H9 (cell line): Measurements from ENCODE around the gene CARS1. TPM values are rescaled to one million over a fixed set of nuclear protein-coding genes. Genes with fewer than 3 reads are reported as not detected.

Experiments
- DNase-seq: peaks from one replicate; pipeline ENCODE4 v3.0.0-alpha.2; 2017
- H2AFZ ChIP-seq: one replicate; pipeline ENCODE4 v1.6.1; 2013; ENCODE audit warnings: mild to moderate bottlenecking, low read length, control low read depth, moderate library complexity
- H2AK5ac ChIP-seq: 2 replicates; pipeline ENCODE4 v1.6.1; 2013; ENCODE audit warnings: low read length, control low read depth, mixed read lengths; ENCODE audit not compliant: insufficient read length
- H2BK120ac ChIP-seq: one replicate; pipeline ENCODE4 v1.6.1; 2013; ENCODE audit warnings: low read depth, mild to moderate bottlenecking, low read length, control low read depth, inconsistent platforms; ENCODE audit not compliant: poor library complexity, severe bottlenecking
- H2BK12ac ChIP-seq: 2 replicates; pipeline ENCODE4 v1.6.1; 2013; ENCODE audit warnings: low read length, control low read depth, mixed read lengths, low read depth; ENCODE audit not compliant: insufficient read length
- H2BK15ac ChIP-seq: 2 replicates; pipeline ENCODE4 v1.6.1; 2013; ENCODE audit warnings: low read depth, low read length, control low read depth
- H2BK20ac ChIP-seq: one replicate; pipeline ENCODE4 v1.6.1; 2013; ENCODE audit warnings: low read depth, mild to moderate bottlenecking, low read length, control low read depth, inconsistent platforms; ENCODE audit not compliant: poor library complexity, severe bottlenecking
- H2BK5ac ChIP-seq: 2 replicates; pipeline ENCODE4 v1.6.1; 2013; ENCODE audit warnings: low read length, control low read depth, mixed read lengths; ENCODE audit not compliant: insufficient read length
- H3K14ac ChIP-seq: 2 replicates; pipeline ENCODE4 v1.6.1; 2013; ENCODE audit warnings: low read length, control low read depth; ENCODE audit not compliant: insufficient read depth
- H3K18ac ChIP-seq: 2 replicates; pipeline ENCODE4 v1.6.1; 2013; ENCODE audit warnings: low read depth, mild to moderate bottlenecking, mixed read lengths, low read length, control low read depth; ENCODE audit not compliant: insufficient read length
- H3K23ac ChIP-seq: 2 replicates; pipeline ENCODE4 v1.6.1; 2013; ENCODE audit warnings: low read length, control low read depth, mixed read lengths, low read depth; ENCODE audit not compliant: insufficient read length
- H3K23me2 ChIP-seq: 2 replicates; pipeline ENCODE4 v1.6.1; 2013; ENCODE audit warnings: low read depth, mild to moderate bottlenecking, mixed read lengths, low read length, control low read depth; ENCODE audit not compliant: insufficient read length, poor library complexity, severe bottlenecking
- H3K27ac ChIP-seq: 2 replicates; pipeline ENCODE4 v1.5.1; 2013; ENCODE audit warnings: low read length, control low read depth, mixed read lengths, low read depth; ENCODE audit not compliant: insufficient read length
- H3K27me3 ChIP-seq: 2 replicates; pipeline ENCODE4 v1.6.1; 2013; ENCODE audit warnings: low read length, control low read depth, inconsistent platforms; ENCODE audit not compliant: insufficient read depth
- H3K4ac ChIP-seq: 2 replicates; pipeline ENCODE4 v1.6.1; 2013; ENCODE audit warnings: low read depth, mild to moderate bottlenecking, control low read depth, inconsistent platforms, low read length, moderate library complexity
- H3K4me1 ChIP-seq: 2 replicates; pipeline ENCODE4 v1.6.1; 2013; ENCODE audit warnings: low read length, control low read depth, inconsistent platforms; ENCODE audit not compliant: insufficient read depth
- H3K4me2 ChIP-seq: 2 replicates; pipeline ENCODE4 v1.6.1; 2013; ENCODE audit warnings: low read length, control low read depth, mixed read lengths; ENCODE audit not compliant: insufficient read length, insufficient read depth
- H3K56ac ChIP-seq: 2 replicates; pipeline ENCODE4 v1.6.1; 2013; ENCODE audit warnings: low read depth, mild to moderate bottlenecking, mixed read lengths, low read length, control low read depth; ENCODE audit not compliant: insufficient read length
- H3K79me1 ChIP-seq: 2 replicates; pipeline ENCODE4 v1.6.1; 2013; ENCODE audit warnings: low read depth, mild to moderate bottlenecking, moderate library complexity, low read length, control low read depth, inconsistent platforms; ENCODE audit not compliant: insufficient read depth, poor library complexity, severe bottlenecking
- H3K79me2 ChIP-seq: 2 replicates; pipeline ENCODE4 v1.6.1; 2013; ENCODE audit warnings: low read length, control low read depth, inconsistent platforms; ENCODE audit not compliant: insufficient read depth
- H3K9ac ChIP-seq: 2 replicates; pipeline ENCODE4 v1.6.1; 2013; ENCODE audit warnings: low read length, control low read depth, mixed read lengths; ENCODE audit not compliant: insufficient read length; ENCODE audit errors: extremely low read depth
- H3K9me3 ChIP-seq: one replicate; pipeline ENCODE4 v1.6.1; 2013; ENCODE audit warnings: low read depth, low read length, inconsistent platforms; ENCODE audit not compliant: control insufficient read depth
- H3T11ph ChIP-seq: one replicate; pipeline ENCODE4 v1.6.1; 2013; ENCODE audit warnings: mild to moderate bottlenecking, low read length, control low read depth, inconsistent platforms
- H4K20me1 ChIP-seq: one replicate; pipeline ENCODE4 v1.6.1; 2013; ENCODE audit not compliant: control insufficient read depth, insufficient read length, insufficient read depth
- H4K5ac ChIP-seq: 2 replicates; pipeline ENCODE4 v1.6.1; 2013; ENCODE audit warnings: low read depth, mild to moderate bottlenecking, mixed read lengths, low read length, control low read depth; ENCODE audit not compliant: insufficient read length
- H4K8ac ChIP-seq: replicated peaks from 2 replicates; pipeline ENCODE4 v1.6.1; 2013; ENCODE audit warnings: low read length, control low read depth, mixed read lengths, low read depth; ENCODE audit not compliant: insufficient read length
- H4K91ac ChIP-seq: 2 replicates; pipeline ENCODE4 v1.6.1; 2013; ENCODE audit warnings: low read depth, mild to moderate bottlenecking, moderate library complexity, mixed read lengths, low read length, control low read depth; ENCODE audit not compliant: insufficient read length
- H3K27ac Mint-ChIP-seq, 3 experiments: 2 replicates in 2 of 3; 3 replicates in 1 of 3; pipeline ENCODE4 v1.8.0; 2020 to 2021; ENCODE audit warnings: mixed read lengths in 3 of 3, mild to moderate bottlenecking in 1 of 3, moderate library complexity in 1 of 3
- H3K27me3 Mint-ChIP-seq: 2 replicates; pipeline ENCODE4 v1.8.0; 2021; ENCODE audit warnings: low read depth, mild to moderate bottlenecking, moderate library complexity, mixed read lengths
- H3K36me3 Mint-ChIP-seq, 3 experiments: 2 replicates in 2 of 3; 3 replicates in 1 of 3; pipeline ENCODE4 v1.8.0; 2020 to 2021; ENCODE audit warnings: low read depth in 3 of 3, mixed read lengths in 3 of 3; ENCODE audit not compliant: insufficient read depth in 1 of 3
- H3K4me1 Mint-ChIP-seq, 2 experiments: 2 replicates each; pipeline ENCODE4 v1.8.0; 2020; ENCODE audit warnings: mixed read lengths in 2 of 2
- H3K4me3 Mint-ChIP-seq, 2 experiments: 2 replicates in 1 of 2; 3 replicates in 1 of 2; pipeline ENCODE4 v1.8.0; 2020 to 2021; ENCODE audit warnings: mild to moderate bottlenecking in 2 of 2, mixed read lengths in 2 of 2, moderate library complexity in 1 of 2
- H3K9me3 Mint-ChIP-seq, 2 experiments: 2 replicates in 1 of 2; 3 replicates in 1 of 2; pipeline ENCODE4 v1.8.0; 2020; ENCODE audit warnings: mild to moderate bottlenecking in 2 of 2, mixed read lengths in 2 of 2, moderate library complexity in 1 of 2
- WGBS: extraction: QIAGEN DNeasy Blood & Tissue Kit; methylation state at CpG from one replicate; pipeline ENCODE4 v1.1.7; 2013; ENCODE audit warnings: missing lambda C conversion rate, low lambda C conversion rate, mixed read lengths; ENCODE audit not compliant: insufficient read length; ENCODE audit errors: extremely low coverage; 5-methylcytosine and 5-hydroxymethylcytosine counted together
- total RNA-seq: library from RNA; stranded (reverse); gene quantifications from 2 replicates; pipeline ENCODE4 v1.2.1, GENCODE V29; 2021
- TF ChIP-seq, protein P1 (sequence below): fragments of 200-600 bp; sonication (generic); conservative IDR thresholded peaks from 3 replicates; pipeline ENCODE4 v1.8.0; 2021; ENCODE audit warnings: antibody characterized with exemption, mild to moderate bottlenecking

CARS1 gene
- total RNA-seq, 1 experiment from 2014 or later = 92.3 TPM

DNA sequence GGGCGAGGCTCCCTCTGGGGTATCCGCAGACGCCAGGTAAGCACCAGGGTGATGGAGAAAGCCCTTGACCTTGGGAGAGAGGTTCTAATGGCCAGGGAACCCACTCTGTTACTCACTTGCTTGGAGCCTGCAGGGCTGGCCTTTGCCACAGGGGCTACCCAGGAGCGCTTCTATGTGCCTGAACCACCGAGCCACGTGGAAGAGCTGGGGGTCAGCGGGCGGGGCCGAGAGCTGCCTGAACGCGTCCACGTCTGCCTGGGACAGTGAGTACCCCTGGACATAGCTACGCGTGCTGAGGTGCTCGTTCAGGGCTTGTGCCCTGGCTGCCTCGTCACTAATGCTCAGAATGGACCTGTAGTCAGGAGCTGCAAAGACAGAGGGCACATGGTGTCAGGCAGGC lies 9.6 kb downstream of the CARS1 start:
- Histone ChIP-seq H2BK20ac (no peak overlapping the region), H3K9me3 (no peaks in the 10 kb centered on the region), H3K14ac (no peak overlapping the region), H3K27me3 (no peaks in the 10 kb centered on the region), H2BK15ac (no peak overlapping the region), H4K5ac (no peak overlapping the region), H3T11ph (no peak overlapping the region), H2AK5ac (no peak overlapping the region), H2BK120ac (no peak overlapping the region), H4K91ac (no peak overlapping the region), H2BK12ac (no peak overlapping the region), H3K27ac (no peak overlapping the region), H3K56ac (no peak overlapping the region), H3K23ac (no peak overlapping the region), H2AFZ (no peak overlapping the region), H3K79me2 (peaks cover 16% of the 10 kb centered on the region; the same call in 1 of the 2 replicates), H4K8ac (no peak overlapping the region), H3K9ac (no peak overlapping the region), H3K4me1 (no peaks in the 10 kb centered on the region), H3K79me1 (peaks cover 7% of the 10 kb centered on the region), H3K18ac (no peak overlapping the region), H4K20me1 (no peaks in the 10 kb centered on the region), H3K23me2 (no peaks in the 10 kb centered on the region), H3K4ac (no peak overlapping the region), H2BK5ac (no peak overlapping the region), H3K4me2 (no peak overlapping the region)
- H3K27me3 Mint-ChIP-seq = no peaks in the 10 kb centered on the region
- peaks cover 30 to 34% of the 10 kb centered on the region in 2 experiments for H3K4me1 Mint-ChIP-seq
- DNase-seq = no peak
- TF ChIP-seq, protein P1, sequence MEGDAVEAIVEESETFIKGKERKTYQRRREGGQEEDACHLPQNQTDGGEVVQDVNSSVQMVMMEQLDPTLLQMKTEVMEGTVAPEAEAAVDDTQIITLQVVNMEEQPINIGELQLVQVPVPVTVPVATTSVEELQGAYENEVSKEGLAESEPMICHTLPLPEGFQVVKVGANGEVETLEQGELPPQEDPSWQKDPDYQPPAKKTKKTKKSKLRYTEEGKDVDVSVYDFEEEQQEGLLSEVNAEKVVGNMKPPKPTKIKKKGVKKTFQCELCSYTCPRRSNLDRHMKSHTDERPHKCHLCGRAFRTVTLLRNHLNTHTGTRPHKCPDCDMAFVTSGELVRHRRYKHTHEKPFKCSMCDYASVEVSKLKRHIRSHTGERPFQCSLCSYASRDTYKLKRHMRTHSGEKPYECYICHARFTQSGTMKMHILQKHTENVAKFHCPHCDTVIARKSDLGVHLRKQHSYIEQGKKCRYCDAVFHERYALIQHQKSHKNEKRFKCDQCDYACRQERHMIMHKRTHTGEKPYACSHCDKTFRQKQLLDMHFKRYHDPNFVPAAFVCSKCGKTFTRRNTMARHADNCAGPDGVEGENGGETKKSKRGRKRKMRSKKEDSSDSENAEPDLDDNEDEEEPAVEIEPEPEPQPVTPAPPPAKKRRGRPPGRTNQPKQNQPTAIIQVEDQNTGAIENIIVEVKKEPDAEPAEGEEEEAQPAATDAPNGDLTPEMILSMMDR = no peak
- H3K9me3 Mint-ChIP-seq = no peaks in the 10 kb centered on the region
- no CpG with 5 or more reads among the region's 16 CpGs for WGBS
- peak overlapping the region; percentile 72 to 92 (median 73); a peak in 3 of 7 replicates for H3K27ac Mint-ChIP-seq
- H3K4me3 Mint-ChIP-seq = no peak overlapping the region
- peaks cover 7 to 41% (median 40%) of the 10 kb centered on the region in 3 experiments for H3K36me3 Mint-ChIP-seq
